Kidney epithelial cell (primary cell): ENCODE results near the gene TXLNG. TPM values are rescaled to one million over a fixed set of nuclear protein-coding genes. Genes with fewer than 3 reads are reported as not detected.

Experiments
- DNase-seq: peaks from one replicate; pipeline ENCODE4 v3.0.0-alpha.2; 2010; ENCODE audit warnings: low read depth
- H3K27me3 ChIP-seq: 2 replicates; pipeline ENCODE4 v1.6.0; 2011; ENCODE audit warnings: low read length; ENCODE audit not compliant: control insufficient read depth, insufficient read depth
- H3K36me3 ChIP-seq: 2 replicates; pipeline ENCODE4 v1.5.1; 2011; ENCODE audit warnings: low read length; ENCODE audit not compliant: control insufficient read depth, insufficient read depth
- H3K4me3 ChIP-seq: 2 replicates; pipeline ENCODE4 v1.5.1; 2011; ENCODE audit warnings: low read depth, mild to moderate bottlenecking, control low read depth, low read length
- total RNA-seq: library from RNA; depleted of rRNA; stranded (reverse); fragments of >200 nt; gene quantifications from 2 replicates; pipeline ENCODE4 v1.2.3, GENCODE V29; 2015
- TF ChIP-seq, protein P1 (sequence below): IDR thresholded peaks from 2 replicates; pipeline ENCODE4 v1.5.1; 2011; ENCODE audit warnings: mild to moderate bottlenecking, moderate library complexity, low read length, control low read depth, inconsistent platforms; ENCODE audit not compliant: insufficient read depth, poor library complexity, severe bottlenecking

The TXLNG gene
- total RNA-seq, 1 donor from 2014 or later: 10.9 TPM

DNA sequence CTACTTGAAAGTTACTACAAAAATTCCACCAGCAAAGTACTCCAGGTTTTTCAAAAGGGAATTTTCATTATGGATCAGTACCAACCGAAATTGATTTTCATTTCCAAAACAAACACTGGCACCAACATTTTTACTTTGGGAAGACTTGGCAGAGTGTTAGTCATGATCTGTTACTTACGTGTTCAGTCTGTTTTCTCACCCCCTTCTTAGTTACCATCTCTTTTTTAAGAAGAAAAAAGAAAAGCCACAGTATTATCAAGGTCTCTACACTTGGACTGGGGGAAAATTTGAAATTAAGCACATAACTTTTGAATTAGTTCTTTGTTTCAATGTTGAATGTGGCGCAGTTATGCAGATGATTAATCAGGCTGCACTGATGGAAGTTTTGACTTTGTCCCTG, 56.4 kb downstream of the TXLNG start:
- DNase-seq: no peak
- Histone ChIP-seq H3K4me3 (no peak overlapping the region), H3K27me3 (no peaks in the 10 kb centered on the region), H3K36me3 (peaks cover 3% of the 10 kb centered on the region)
- TF ChIP-seq, protein P1, sequence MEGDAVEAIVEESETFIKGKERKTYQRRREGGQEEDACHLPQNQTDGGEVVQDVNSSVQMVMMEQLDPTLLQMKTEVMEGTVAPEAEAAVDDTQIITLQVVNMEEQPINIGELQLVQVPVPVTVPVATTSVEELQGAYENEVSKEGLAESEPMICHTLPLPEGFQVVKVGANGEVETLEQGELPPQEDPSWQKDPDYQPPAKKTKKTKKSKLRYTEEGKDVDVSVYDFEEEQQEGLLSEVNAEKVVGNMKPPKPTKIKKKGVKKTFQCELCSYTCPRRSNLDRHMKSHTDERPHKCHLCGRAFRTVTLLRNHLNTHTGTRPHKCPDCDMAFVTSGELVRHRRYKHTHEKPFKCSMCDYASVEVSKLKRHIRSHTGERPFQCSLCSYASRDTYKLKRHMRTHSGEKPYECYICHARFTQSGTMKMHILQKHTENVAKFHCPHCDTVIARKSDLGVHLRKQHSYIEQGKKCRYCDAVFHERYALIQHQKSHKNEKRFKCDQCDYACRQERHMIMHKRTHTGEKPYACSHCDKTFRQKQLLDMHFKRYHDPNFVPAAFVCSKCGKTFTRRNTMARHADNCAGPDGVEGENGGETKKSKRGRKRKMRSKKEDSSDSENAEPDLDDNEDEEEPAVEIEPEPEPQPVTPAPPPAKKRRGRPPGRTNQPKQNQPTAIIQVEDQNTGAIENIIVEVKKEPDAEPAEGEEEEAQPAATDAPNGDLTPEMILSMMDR: no peak

DNA sequence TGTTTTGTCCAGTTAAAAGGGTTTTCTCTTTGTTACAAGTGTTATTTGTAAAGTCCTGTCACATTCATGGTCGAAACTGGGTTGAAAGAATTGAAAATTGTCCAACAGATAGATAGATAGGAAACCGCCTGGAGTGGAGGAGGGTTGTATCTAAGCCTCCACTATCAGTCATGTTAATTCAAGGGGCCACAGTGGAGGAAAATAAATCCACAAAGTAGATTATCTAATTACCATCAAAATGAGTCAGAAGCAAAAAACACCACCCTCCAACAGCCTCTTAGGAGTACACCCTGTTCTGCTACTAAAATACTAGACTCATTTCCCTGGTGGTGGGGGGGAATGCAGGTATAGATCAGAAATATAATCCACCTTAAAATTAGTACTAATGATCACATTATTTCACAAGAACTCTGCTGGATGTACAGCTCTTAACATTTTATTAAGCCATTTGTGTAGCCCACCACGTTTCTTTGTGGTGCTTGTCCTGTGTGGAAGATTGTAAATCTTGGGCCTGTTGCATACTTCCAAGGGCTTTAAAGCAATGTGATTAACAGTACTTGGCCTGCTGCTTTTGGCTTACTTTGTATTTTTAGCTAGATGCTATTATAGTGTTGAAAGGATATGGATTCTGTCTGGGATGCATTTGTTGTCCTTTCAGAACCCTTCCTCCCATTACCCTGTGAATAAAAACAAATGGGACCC, 57.1 kb downstream of the TXLNG start:
- Histone ChIP-seq H3K4me3 (no peak overlapping the region), H3K27me3 (no peaks in the 10 kb centered on the region), H3K36me3 (peaks cover 3% of the 10 kb centered on the region)
- TF ChIP-seq, protein P1: no peak
- no peak for DNase-seq

GRCh38 chrX:16845686-16846085, 59.4 kb downstream of the TXLNG start:
- H3K36me3 ChIP-seq: no peaks in the 10 kb centered on the region

GRCh38 chrX:16848541-16848940, 62.3 kb downstream of the TXLNG start:
- TF ChIP-seq, protein P1: no peak
- H3K36me3 ChIP-seq: no peaks in the 10 kb centered on the region

More at GRCh38 chrX:16845686-16846085, 59.4 kb downstream of the TXLNG start:
- TF ChIP-seq, protein P1: no peak
- Histone ChIP-seq H3K27me3 (no peaks in the 10 kb centered on the region), H3K4me3 (no peak overlapping the region)
- no peak for DNase-seq

DNA sequence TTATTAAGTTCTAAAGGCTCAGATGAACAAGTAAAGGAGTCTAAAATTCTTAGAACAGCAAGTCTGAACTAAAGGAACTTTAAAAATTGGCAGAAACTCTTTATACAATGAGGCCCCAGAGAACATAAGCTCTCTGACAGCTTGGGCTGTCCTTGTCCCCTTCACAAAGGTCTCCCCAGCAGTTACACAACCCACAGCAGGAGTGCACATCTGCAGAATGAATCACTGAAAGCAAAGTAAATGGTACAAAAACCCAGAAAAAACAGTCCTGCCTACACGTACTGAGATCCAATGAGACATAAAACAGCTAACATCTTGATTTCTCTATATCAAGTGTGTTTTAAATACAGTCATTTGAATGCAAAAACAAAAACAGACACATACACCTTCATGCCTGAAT, 65.2 kb downstream of the TXLNG start:
- H3K36me3 ChIP-seq: no peaks in the 10 kb centered on the region

More at GRCh38 chrX:16848541-16848940, 62.3 kb downstream of the TXLNG start:
- no peak overlapping the region for H3K4me3 ChIP-seq
- DNase-seq: no peak
- H3K27me3 ChIP-seq: no peaks in the 10 kb centered on the region

More for the DNA sequence above, 65.2 kb downstream of the TXLNG start:
- TF ChIP-seq, protein P1: no peak
- no peak overlapping the region for H3K4me3 ChIP-seq
- DNase-seq: no peak
- no peaks in the 10 kb centered on the region for H3K27me3 ChIP-seq
